ENCODE measurements around the gene PARP8. TPM values are rescaled to one million over a fixed set of nuclear protein-coding genes. Genes with fewer than 3 reads are reported as not detected.

Gene PARP8
- polyA plus RNA-seq, 1 donor (not counting 4 experiments of a cell fraction or from before 2014, with no cell fraction given), result 29.1 TPM

DNA sequence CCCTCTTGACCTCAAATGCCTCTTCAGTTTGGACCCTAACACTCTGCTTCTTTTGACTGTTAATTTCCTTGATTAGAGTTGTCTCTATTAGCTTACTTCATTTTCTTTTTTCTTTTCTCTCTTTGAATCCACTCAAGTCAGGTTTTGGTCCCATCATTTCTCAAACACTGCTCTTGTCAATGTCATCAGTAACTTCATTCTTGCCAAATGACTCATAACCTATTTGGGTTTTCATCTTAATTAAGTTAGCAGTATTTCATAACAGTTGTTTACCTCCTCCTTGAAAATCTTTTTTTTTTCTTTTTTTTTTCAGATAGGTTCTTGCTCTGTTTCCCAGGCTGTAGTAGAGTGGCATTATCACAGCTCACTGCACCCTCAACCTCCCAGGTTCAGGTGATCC is 119.6 kb downstream of the PARP8 start:
- TF ChIP-seq, protein P1, sequence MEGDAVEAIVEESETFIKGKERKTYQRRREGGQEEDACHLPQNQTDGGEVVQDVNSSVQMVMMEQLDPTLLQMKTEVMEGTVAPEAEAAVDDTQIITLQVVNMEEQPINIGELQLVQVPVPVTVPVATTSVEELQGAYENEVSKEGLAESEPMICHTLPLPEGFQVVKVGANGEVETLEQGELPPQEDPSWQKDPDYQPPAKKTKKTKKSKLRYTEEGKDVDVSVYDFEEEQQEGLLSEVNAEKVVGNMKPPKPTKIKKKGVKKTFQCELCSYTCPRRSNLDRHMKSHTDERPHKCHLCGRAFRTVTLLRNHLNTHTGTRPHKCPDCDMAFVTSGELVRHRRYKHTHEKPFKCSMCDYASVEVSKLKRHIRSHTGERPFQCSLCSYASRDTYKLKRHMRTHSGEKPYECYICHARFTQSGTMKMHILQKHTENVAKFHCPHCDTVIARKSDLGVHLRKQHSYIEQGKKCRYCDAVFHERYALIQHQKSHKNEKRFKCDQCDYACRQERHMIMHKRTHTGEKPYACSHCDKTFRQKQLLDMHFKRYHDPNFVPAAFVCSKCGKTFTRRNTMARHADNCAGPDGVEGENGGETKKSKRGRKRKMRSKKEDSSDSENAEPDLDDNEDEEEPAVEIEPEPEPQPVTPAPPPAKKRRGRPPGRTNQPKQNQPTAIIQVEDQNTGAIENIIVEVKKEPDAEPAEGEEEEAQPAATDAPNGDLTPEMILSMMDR (optimal IDR thresholded peaks at IDR 0.05 in 1 of 3, IDR thresholded peaks at IDR 0.05 in 1 of 3, conservative IDR thresholded peaks at IDR 0.05 in 1 of 3; ENCODE audit: extremely low read depth in 1 of 3, insufficient read depth in 2 of 3, low read length in 3 of 3), result no peak
- TF ChIP-seq EZH2 (IDR thresholded peaks at IDR 0.05; ENCODE audit: low read length), result no peak
- Histone ChIP-seq H3K9ac (ENCODE audit: control insufficient read depth, extremely low read depth, insufficient read depth, low read length) (no peak overlapping the region), H2AFZ (ENCODE audit: control insufficient read depth, low read length) (no peak overlapping the region), H3K4me2 (ENCODE audit: control insufficient read depth, extremely low read depth, insufficient read depth, low read depth, low read length) (no peak overlapping the region), H4K20me1 (ENCODE audit: control insufficient read depth, extremely low read depth, insufficient read depth, low read length) (no peaks in the 10 kb centered on the region), H3K27me3 (ENCODE audit: control insufficient read depth, extremely low read depth, insufficient read depth, low read length) (no peaks in the 10 kb centered on the region), H3K27ac (ENCODE audit: control insufficient read depth, insufficient read depth, low read length) (no peak overlapping the region), H3K79me2 (ENCODE audit: control insufficient read depth, insufficient read depth, low read length) (no peaks in the 10 kb centered on the region), H3K36me3 (ENCODE audit: control insufficient read depth in 2 of 2, extremely low read depth in 1 of 2, insufficient read depth in 2 of 2, low read length in 2 of 2) (peaks cover 0 to 4% of the 10 kb centered on the region in 2 experiments), H3K9me1 (ENCODE audit: control insufficient read depth, extremely low read depth, insufficient read depth, low read length) (no peaks in the 10 kb centered on the region), H3K4me1 (ENCODE audit: control insufficient read depth, extremely low read depth, insufficient read depth, low read length) (no peaks in the 10 kb centered on the region), H3K4me3 (ENCODE audit: control insufficient read depth in 2 of 3, extremely low read depth in 1 of 3, insufficient read depth in 2 of 3, low read depth in 1 of 3, low read length in 3 of 3) (no peak overlapping the region), H3K9me3 (ENCODE audit: control insufficient read depth, low read depth, low read length) (no peaks in the 10 kb centered on the region)
- FAIRE-seq (no peak), DNase-seq (ENCODE audit: low read depth, low spot score) (no peak)
- dilution Hi-C loops (cut with MboI; ENCODE audit: extremely low pct_ligation_motif_present, low sequenced_read_pairs), result no loop called here

- no peak overlapping the region for H3K9ac ChIP-seq (ENCODE audit: control insufficient read depth, extremely low read depth, insufficient read depth, low read length)
- DNase-seq (ENCODE audit: low read depth, low spot score), result no peak
- H3K4me3 ChIP-seq (ENCODE audit: control insufficient read depth in 2 of 3, extremely low read depth in 1 of 3, insufficient read depth in 2 of 3, low read depth in 1 of 3, low read length in 3 of 3), result no peak overlapping the region
- no peak for FAIRE-seq
- TF ChIP-seq, protein P1 (optimal IDR thresholded peaks at IDR 0.05 in 1 of 3, IDR thresholded peaks at IDR 0.05 in 1 of 3, conservative IDR thresholded peaks at IDR 0.05 in 1 of 3; ENCODE audit: extremely low read depth in 1 of 3, insufficient read depth in 2 of 3, low read length in 3 of 3), result no peak
- no peak for TF ChIP-seq EZH2 (IDR thresholded peaks at IDR 0.05; ENCODE audit: low read length)
- peaks cover 4 to 6% of the 10 kb centered on the region in 2 experiments for H3K36me3 ChIP-seq (ENCODE audit: control insufficient read depth in 2 of 2, extremely low read depth in 1 of 2, insufficient read depth in 2 of 2, low read length in 2 of 2)
- no peak overlapping the region for H2AFZ ChIP-seq (ENCODE audit: control insufficient read depth, low read length)
- no peak overlapping the region for H3K27ac ChIP-seq (ENCODE audit: control insufficient read depth, insufficient read depth, low read length)
- no peaks in the 10 kb centered on the region for H4K20me1 ChIP-seq (ENCODE audit: control insufficient read depth, extremely low read depth, insufficient read depth, low read length)
- H3K9me1 ChIP-seq (ENCODE audit: control insufficient read depth, extremely low read depth, insufficient read depth, low read length), result no peaks in the 10 kb centered on the region
- dilution Hi-C loops (cut with MboI; ENCODE audit: extremely low pct_ligation_motif_present, low sequenced_read_pairs), result no loop called here
- H3K4me2 ChIP-seq (ENCODE audit: control insufficient read depth, extremely low read depth, insufficient read depth, low read depth, low read length), result no peak overlapping the region
- H3K9me3 ChIP-seq (ENCODE audit: control insufficient read depth, low read depth, low read length), result no peaks in the 10 kb centered on the region
- no peaks in the 10 kb centered on the region for H3K27me3 ChIP-seq (ENCODE audit: control insufficient read depth, extremely low read depth, insufficient read depth, low read length)
- no peaks in the 10 kb centered on the region for H3K79me2 ChIP-seq (ENCODE audit: control insufficient read depth, insufficient read depth, low read length)
- H3K4me1 ChIP-seq (ENCODE audit: control insufficient read depth, extremely low read depth, insufficient read depth, low read length), result no peaks in the 10 kb centered on the region
Measured at GRCh38 chr5:50791813-50792212, 125.4 kb downstream of the PARP8 start.
